SK-N-SH (cell line): Measurements from ENCODE around the gene FRYL. TPM values are rescaled to one million over a fixed set of nuclear protein-coding genes. Genes with fewer than 3 reads are reported as not detected.

Experiments used
- CTCF ChIA-PET: fragments of 300-600, 350-600 bp; formaldehyde crosslinking; extraction: SDS; loops from one replicate; lab custom pipeline; 2021; lab: Yijun Ruan, JAX
- POLR2A ChIA-PET: fragments of 350-600 bp; sonication (Branson Sonifier 250); formaldehyde crosslinking; extraction: SDS; loops from one replicate; lab custom pipeline; 2020; ENCODE audit warnings: antibody characterized with exemption, inconsistent platforms; lab: Yijun Ruan, JAX
- DNase-seq: peaks from one replicate; pipeline ENCODE4 v3.0.0; 2012
- H2AFZ ChIP-seq: fragments of 200-600 bp; sonication (generic); 2 replicates; pipeline ENCODE4 v1.8.1; 2016; ENCODE audit warnings: antibody characterized with exemption, mild to moderate bottlenecking, low read depth
- H3F3A ChIP-seq: fragments of 200-600 bp; sonication (generic); replicated peaks from 2 replicates; pipeline ENCODE3; 2016; ENCODE audit warnings: antibody characterized with exemption, mild to moderate bottlenecking; ENCODE audit not compliant: insufficient read depth
- H3K27ac ChIP-seq, 2 experiments: fragments of 200-500 bp in 1 of 2; fragments of 200-600 bp in 1 of 2; sonication (Bioruptor generic) in 1 of 2; sonication (generic), shearing (Covaris generic) in 1 of 2; 2 replicates each; pipeline versions ENCODE4 v1.5.1 to v1.6.1; 2014 to 2016; ENCODE audit warnings: low read depth in 2 of 2, inconsistent platforms in 1 of 2, low read length in 1 of 2, mild to moderate bottlenecking in 1 of 2, mixed read lengths in 1 of 2
- H3K27me3 ChIP-seq: fragments of 200-600 bp; sonication (generic), shearing (Covaris generic); 2 replicates; pipeline ENCODE4 v1.6.1; 2016; ENCODE audit warnings: mixed run types; ENCODE audit not compliant: insufficient read depth
- H3K36me3 ChIP-seq, 2 experiments: fragments of 200-500 bp in 1 of 2; fragments of 200-600 bp in 1 of 2; sonication (Bioruptor generic) in 1 of 2; sonication (generic) in 1 of 2; replicated peaks in 1 of 2; 2 replicates each; pipeline versions ENCODE3 to v1.5.1; 2014 to 2016; ENCODE audit warnings: low read length in 1 of 2, mild to moderate bottlenecking in 1 of 2; ENCODE audit not compliant: insufficient read depth in 2 of 2, control insufficient read depth in 1 of 2
- H3K4me1 ChIP-seq, 2 experiments: fragments of 200-500 bp in 1 of 2; fragments of 200-600 bp in 1 of 2; sonication (Bioruptor generic) in 1 of 2; sonication (generic), shearing (Covaris generic) in 1 of 2; 2 replicates each; pipeline versions ENCODE4 v1.5.1 to v1.6.1; 2014 to 2016; ENCODE audit warnings: low read depth in 1 of 2, low read length in 1 of 2, mixed run types in 1 of 2; ENCODE audit not compliant: insufficient read depth in 2 of 2, control insufficient read depth in 1 of 2
- H3K4me2 ChIP-seq: fragments of 200-600 bp; sonication (generic), shearing (Covaris generic); 2 replicates; pipeline ENCODE4 v1.6.1; 2017; ENCODE audit warnings: mixed run types
- H3K4me3 ChIP-seq, 2 experiments: fragments of 200-500 bp in 1 of 2; fragments of 200-600 bp in 1 of 2; sonication (Bioruptor generic) in 1 of 2; sonication (generic), shearing (Covaris generic) in 1 of 2; 2 replicates each; pipeline versions ENCODE4 v1.5.1 to v1.8.1; 2014 to 2016; ENCODE audit warnings: low read depth in 2 of 2, inconsistent platforms in 1 of 2, low read length in 1 of 2, mild to moderate bottlenecking in 1 of 2, mixed read lengths in 1 of 2, moderate library complexity in 1 of 2
- H3K79me2 ChIP-seq: fragments of 200-600 bp; sonication (generic); 2 replicates; pipeline ENCODE4 v1.8.1; 2017; ENCODE audit warnings: mild to moderate bottlenecking; ENCODE audit not compliant: insufficient read depth
- H3K9ac ChIP-seq: fragments of 200-600 bp; sonication (generic); 2 replicates; pipeline ENCODE4 v1.6.1; 2017; ENCODE audit warnings: mixed run types
- H3K9me2 ChIP-seq: fragments of 200-600 bp; sonication (generic); 2 replicates; pipeline ENCODE4 v1.6.1; 2017; ENCODE audit warnings: mixed run types
- H3K9me3 ChIP-seq: fragments of 200-600 bp; sonication (generic); 2 replicates; pipeline ENCODE4 v1.6.1; 2017; ENCODE audit warnings: mixed run types, mild to moderate bottlenecking, moderate library complexity
- H4K20me1 ChIP-seq: fragments of 200-600 bp; sonication (generic); 2 replicates; pipeline ENCODE4 v1.6.1; 2017; ENCODE audit warnings: mild to moderate bottlenecking, mixed run types; ENCODE audit not compliant: insufficient read depth
- ELF1 ChIP-seq: IDR thresholded peaks from 2 replicates; pipeline ENCODE4 v1.4.0; 2012
- FOXJ3 ChIP-seq: sonication (generic); formaldehyde crosslinking; IDR thresholded peaks from 2 replicates; pipeline ENCODE4 v1.5.1; 2020; ENCODE audit warnings: mild to moderate bottlenecking, missing genetic modification reagents
- FOXM1 ChIP-seq: IDR thresholded peaks from 2 replicates; pipeline ENCODE4 v1.4.0; 2012; ENCODE audit warnings: low read depth, mild to moderate bottlenecking
- GABPA ChIP-seq: IDR thresholded peaks from 2 replicates; pipeline ENCODE4 v1.4.0; 2012; ENCODE audit warnings: low read depth, mild to moderate bottlenecking
- IRF3 ChIP-seq: fragments of 150-350 bp; IDR thresholded peaks from 2 replicates; pipeline ENCODE4 v1.6.1; 2016; ENCODE audit warnings: mild to moderate bottlenecking, low read depth, low read length
- MAX ChIP-seq: IDR thresholded peaks from 2 replicates; pipeline ENCODE4 v1.4.0; 2012; ENCODE audit warnings: low read depth
- NFIC ChIP-seq: IDR thresholded peaks from 2 replicates; pipeline ENCODE4 v1.4.0; 2012; ENCODE audit warnings: borderline replicate concordance
- SIN3A ChIP-seq: IDR thresholded peaks from 2 replicates; pipeline ENCODE4 v1.6.1; 2012; ENCODE audit warnings: low read depth, mild to moderate bottlenecking, low read length, moderate library complexity, borderline replicate concordance
- TAF1 ChIP-seq: IDR thresholded peaks from 2 replicates; pipeline ENCODE4 v1.6.1; 2012; ENCODE audit warnings: low read depth, mild to moderate bottlenecking, low read length, moderate library complexity, borderline replicate concordance
- TEAD4 ChIP-seq: IDR thresholded peaks from 2 replicates; pipeline ENCODE4 v1.4.0; 2012; ENCODE audit warnings: mild to moderate bottlenecking, borderline replicate concordance; ENCODE audit not compliant: insufficient read depth
- ZBTB33 ChIP-seq: IDR thresholded peaks from 2 replicates; pipeline ENCODE4 v1.4.0; 2012; ENCODE audit warnings: low read depth, borderline replicate concordance
- whole genome bisulfite sequencing: methylation state at CpG from one replicate; pipeline ENCODE4 v1.1.6; 2017; ENCODE audit warnings: low lambda C conversion rate; 5-methylcytosine and 5-hydroxymethylcytosine counted together
- polyA plus RNA-seq, 3 experiments: library from polyadenylated mRNA; depleted of rRNA; stranded (reverse); fragments of >200 nt; gene quantifications; 2 replicates each; pipeline ENCODE4 v1.2.3, GENCODE V29; 2012

FRYL gene
- polyA plus RNA-seq, 1 of the 3 experiments (the other 2 are of a cell fraction): 8.2 TPM

- Histone ChIP-seq H3K27ac (no peak overlapping the region), H3K27me3 (no peaks in the 10 kb centered on the region), H3K36me3 (peaks cover 5 to 11% of the 10 kb centered on the region in 2 experiments), H3K9me3 (no peaks in the 10 kb centered on the region), H2AFZ (no peak overlapping the region), H3K4me2 (no peak overlapping the region), H3F3A (peaks cover 10% of the 10 kb centered on the region), H4K20me1 (no peaks in the 10 kb centered on the region), H3K79me2 (peaks cover 59% of the 10 kb centered on the region; the same call in 1 of the 2 replicates), H3K9ac (no peak overlapping the region), H3K4me1 (no peaks in the 10 kb centered on the region), H3K9me2 (no peaks in the 10 kb centered on the region), H3K4me3 (no peak overlapping the region)
- WGBS: 99% methylated on average over 7 of the region's 7 CpGs
- POLR2A ChIA-PET: no interaction called here
- TF ChIP-seq IRF3: no peak
- TF ChIP-seq FOXM1: no peak
- no peak for TF ChIP-seq NFIC
- TF ChIP-seq SIN3A: no peak
- TF ChIP-seq MAX: no peak
- no peak for TF ChIP-seq TAF1
- CTCF ChIA-PET: no interaction called here
- DNase-seq: no peak
These were observed 71.5 kb downstream of the FRYL start for GRCh38 chr4:48708610-48709009.

GRCh38 chr4:48706736-48707135 lies 73.3 kb downstream of the FRYL start:
- peaks cover 0 to 2% of the 10 kb centered on the region in 2 experiments; a peak in 1 of 4 replicates for H3K4me1 ChIP-seq
- H3K9me3 ChIP-seq: no peaks in the 10 kb centered on the region
- ChIA-PET CTCF (no interaction called here), POLR2A (no interaction called here)
- no peaks in the 10 kb centered on the region for H3K27me3 ChIP-seq
- H2AFZ ChIP-seq: no peak overlapping the region
- no peak for DNase-seq
- H3K27ac ChIP-seq: no peak overlapping the region
- peaks cover 5 to 11% of the 10 kb centered on the region in 2 experiments for H3K36me3 ChIP-seq
- H4K20me1 ChIP-seq: no peaks in the 10 kb centered on the region
- H3K4me2 ChIP-seq: no peak overlapping the region
- no peak overlapping the region for H3K4me3 ChIP-seq
- no peak overlapping the region for H3K9ac ChIP-seq
- H3F3A ChIP-seq: peaks cover 10% of the 10 kb centered on the region
- peaks cover 64% of the 10 kb centered on the region for H3K79me2 ChIP-seq
- TF ChIP-seq NFIC: peak; percentile 47
- no peak for TF ChIP-seq ELF1
- TF ChIP-seq TEAD4: no peak
- no peak for TF ChIP-seq FOXJ3 (CRISPR knock-in tag)
- H3K9me2 ChIP-seq: no peaks in the 10 kb centered on the region

GRCh38 chr4:48705609-48706008 lies 74.5 kb downstream of the FRYL start:
- Histone ChIP-seq H3K4me1 (peaks cover 2 to 4% of the 10 kb centered on the region in 2 experiments; a peak in 2 of 4 replicates), H3K36me3 (peaks cover 5 to 15% of the 10 kb centered on the region in 2 experiments), H4K20me1 (no peaks in the 10 kb centered on the region), H3K9me2 (no peaks in the 10 kb centered on the region), H3K9me3 (no peaks in the 10 kb centered on the region), H3K79me2 (peaks cover 65% of the 10 kb centered on the region), H3K4me2 (no peak overlapping the region), H3K27me3 (no peaks in the 10 kb centered on the region), H3K27ac (no peak overlapping the region), H3F3A (peaks cover 15% of the 10 kb centered on the region)
- POLR2A ChIA-PET: no interaction called here
- 95% methylated on average over 3 of the region's 3 CpGs for WGBS
- DNase-seq: no peak
- TF ChIP-seq GABPA (no peak), ZBTB33 (no peak)
- TF ChIP-seq, all 33 proteins: peak for 0
- no peak overlapping the region for H3K9ac ChIP-seq
- H2AFZ ChIP-seq: no peak overlapping the region
- H3K4me3 ChIP-seq: no peak overlapping the region
- CTCF ChIA-PET: no interaction called here
